ENCODE data around the gene LRBA.

Gene LRBA

GRCh38 chr4:150217808-150218207, 797.3 kb downstream of the LRBA start:
- DNase-seq = no peak

GRCh38 chr4:150217192-150217591, 797.9 kb downstream of the LRBA start:
- peak in 1 of 2 experiments; percentile 39 for DNase-seq

- no peak for DNase-seq
These were observed 798.4 kb downstream of the LRBA start for GRCh38 chr4:150216726-150217125.

- DNase-seq = no peak
These were observed 799.5 kb downstream of the LRBA start for GRCh38 chr4:150215601-150216000.

All from NCI-H446 (cell line).